Measurements from ENCODE around the gene RXRB. TPM values are rescaled to one million over a fixed set of nuclear protein-coding genes. Genes with fewer than 3 reads are reported as not detected.
A peak's percentile ranks its signal among the peaks of the same experiment; 100 is the strongest.

RXRB gene
- total RNA-seq, 2 donors from 2014 or later: 33.4 to 36.3 TPM

DNA sequence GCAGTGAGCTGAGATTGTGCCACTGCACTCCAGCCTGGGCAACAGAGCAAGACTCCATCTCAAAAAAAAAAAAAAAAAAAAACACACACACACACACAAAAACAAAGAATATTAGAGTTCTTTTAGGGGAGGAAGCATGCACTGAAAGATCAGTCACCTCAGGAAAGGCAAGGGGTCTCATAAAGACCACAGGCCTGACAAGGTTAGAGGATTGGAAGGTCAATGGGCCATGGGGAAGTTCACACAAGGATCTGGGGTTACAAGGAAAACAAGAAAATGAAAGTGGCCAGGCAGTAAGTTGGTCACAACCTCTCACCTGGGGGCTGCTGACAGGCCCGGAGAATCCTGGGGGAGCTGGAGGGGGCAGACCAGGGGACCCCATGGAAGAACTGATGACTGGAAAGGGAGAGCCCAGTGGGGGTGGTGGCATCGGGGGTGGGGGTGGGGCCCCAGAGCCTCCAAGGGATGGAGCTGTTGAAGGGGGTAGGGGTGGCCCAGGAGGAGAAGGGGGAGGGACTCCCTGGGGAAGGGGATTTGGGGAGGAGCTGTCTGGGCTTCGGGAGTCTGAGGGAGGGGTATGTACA, 1.5 kb downstream of the RXRB start:
- DNase-seq: no peak
- TF ChIP-seq CTCF (IDR thresholded peaks at IDR 0.05): no peak
- Histone ChIP-seq H3K4me3 (peak overlapping the region; percentile 75), H3K9ac (ENCODE audit: low read depth in 2 of 2, low read length in 2 of 2) (peak overlapping the region in 1 of 2 donors; percentile 96), H3K9me3 (no peaks in the 10 kb centered on the region), H3K36me3 (peaks cover 3% of the 10 kb centered on the region), H3K27me3 (no peaks in the 10 kb centered on the region), H3K4me1 (peaks cover 15% of the 10 kb centered on the region), H3K27ac (no peak overlapping the region)
- intact Hi-C loops (cut with DNase I): no loop called here

DNA sequence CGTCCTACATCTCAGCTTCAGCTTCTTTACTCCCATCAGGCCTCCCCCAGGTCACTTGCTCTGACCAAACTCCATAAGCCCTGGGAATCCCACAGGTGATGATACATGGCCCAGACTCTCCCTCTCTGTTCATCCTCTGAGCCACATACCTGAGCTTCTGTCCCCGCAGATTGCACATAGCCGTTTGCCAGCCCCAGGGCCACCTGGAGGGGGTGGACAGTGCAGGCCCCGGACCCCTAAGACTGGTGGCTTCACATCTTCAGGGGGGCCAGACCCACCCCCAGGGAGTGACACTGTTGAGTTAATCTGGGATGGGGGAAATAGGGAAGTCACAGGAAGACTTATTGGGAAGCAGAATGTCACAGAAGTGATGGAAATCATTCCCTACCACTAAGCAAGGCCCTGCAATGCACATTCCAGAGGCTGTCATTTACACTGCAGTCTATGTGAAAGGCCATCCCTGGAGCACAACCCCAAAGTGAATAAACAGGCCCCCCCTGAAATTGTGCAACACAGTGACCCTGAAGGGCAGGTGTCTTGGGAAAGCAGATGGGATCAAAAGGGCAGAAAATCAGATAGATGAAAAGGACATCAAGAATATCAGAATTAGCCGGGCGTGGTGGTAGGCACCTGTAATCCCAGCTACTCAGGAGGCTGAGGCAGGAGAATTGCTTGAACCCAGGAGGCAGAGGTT, 2.2 kb downstream of the RXRB start:
- Histone ChIP-seq H3K9me3 (no peaks in the 10 kb centered on the region), H3K36me3 (peaks cover 3% of the 10 kb centered on the region), H3K9ac (ENCODE audit: low read depth in 2 of 2, low read length in 2 of 2) (peak overlapping the region; percentile 4 to 13), H3K4me1 (peaks cover 11% of the 10 kb centered on the region), H3K4me3 (no peak overlapping the region), H3K27ac (no peak overlapping the region), H3K27me3 (no peaks in the 10 kb centered on the region)
- intact Hi-C loops (cut with DNase I): no loop called here
- no peak for TF ChIP-seq CTCF (IDR thresholded peaks at IDR 0.05)
- DNase-seq: no peak

DNA sequence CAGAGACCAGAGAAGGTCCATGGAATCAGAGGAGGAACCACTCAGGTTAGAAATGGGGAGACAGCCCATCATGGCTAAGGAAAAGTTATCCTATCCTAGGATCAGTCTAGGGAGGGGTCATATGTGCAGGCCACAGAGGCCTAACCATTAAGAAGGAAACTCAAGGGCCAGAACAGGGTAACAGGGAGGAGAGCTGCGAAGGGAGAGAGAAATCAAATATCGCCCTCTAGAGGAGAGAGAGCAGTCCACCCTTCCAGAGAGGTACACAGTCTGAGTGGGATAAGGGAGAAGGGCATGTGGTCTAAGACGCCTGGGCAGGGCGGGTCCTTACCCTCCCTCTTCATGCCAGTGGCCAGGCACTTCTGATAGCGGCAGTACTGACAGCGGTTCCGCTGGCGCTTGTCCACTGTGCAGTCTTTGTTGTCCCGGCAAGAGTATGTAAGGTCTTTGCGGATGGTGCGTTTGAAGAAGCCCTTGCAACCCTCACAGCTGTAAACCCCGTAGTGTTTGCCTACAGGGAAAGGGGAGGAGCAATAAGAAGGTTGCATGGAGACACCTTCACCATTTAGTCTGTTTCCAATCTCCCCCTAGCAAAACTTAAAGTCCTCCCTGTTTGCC, 2.9 kb downstream of the RXRB start:
- TF ChIP-seq CTCF (IDR thresholded peaks at IDR 0.05): peak; percentile 60

GRCh38 chr6:33195304-33196165, 4.9 kb downstream of the RXRB start:
- Histone ChIP-seq H3K36me3 (peaks cover 3% of the 10 kb centered on the region), H3K4me1 (peaks cover 6% of the 10 kb centered on the region)
- intact Hi-C loops (cut with DNase I): no loop called here

More for the DNA sequence above, 2.9 kb downstream of the RXRB start:
- intact Hi-C loops (cut with DNase I): no loop called here
- H3K27ac ChIP-seq: no peak overlapping the region
- peak; percentile 49 for DNase-seq
- peaks cover 13% of the 10 kb centered on the region for H3K4me1 ChIP-seq
- peaks cover 5% of the 10 kb centered on the region for H3K27me3 ChIP-seq
- peaks cover 3% of the 10 kb centered on the region for H3K36me3 ChIP-seq
- no peaks in the 10 kb centered on the region for H3K9me3 ChIP-seq
- H3K4me3 ChIP-seq: no peak overlapping the region
- peak overlapping the region in 1 of 2 donors; percentile 13 for H3K9ac ChIP-seq (ENCODE audit: low read depth in 2 of 2, low read length in 2 of 2)

More at GRCh38 chr6:33195304-33196165, 4.9 kb downstream of the RXRB start:
- H3K27me3 ChIP-seq: peaks cover 24% of the 10 kb centered on the region
- no peaks in the 10 kb centered on the region for H3K9me3 ChIP-seq
- no peak overlapping the region for H3K9ac ChIP-seq (ENCODE audit: low read depth in 2 of 2, low read length in 2 of 2)
- no peak for DNase-seq
- no peak overlapping the region for H3K4me3 ChIP-seq
- no peak for TF ChIP-seq CTCF (IDR thresholded peaks at IDR 0.05)
- no peak overlapping the region for H3K27ac ChIP-seq

All from colonic mucosa (tissue), 4 donors.